HepG2 (cell line): ENCODE results near the gene SLC23A3. TPM values are rescaled to one million over a fixed set of nuclear protein-coding genes. Genes with fewer than 3 reads are reported as not detected.

ENCODE experiments used
- HES4 ChIP-seq: sonication (generic); formaldehyde crosslinking; IDR thresholded peaks from 2 replicates; pipeline ENCODE4 v1.9.0; 2021; ENCODE audit warnings: mild to moderate bottlenecking, missing genetic modification reagents, borderline replicate concordance
- HNRNPLL ChIP-seq: fragments of 200-400 bp; formaldehyde crosslinking; IDR thresholded peaks from 2 replicates; pipeline ENCODE4 v1.6.1; 2017; ENCODE audit warnings: mild to moderate bottlenecking, low read depth, low read length; ENCODE audit not compliant: poor library complexity, severe bottlenecking
- HOXA7 ChIP-seq: sonication (generic); formaldehyde crosslinking; IDR thresholded peaks from 2 replicates; pipeline ENCODE4 v1.8.1; 2022; ENCODE audit warnings: mild to moderate bottlenecking, missing genetic modification reagents, moderate library complexity
- MBD4 ChIP-seq: IDR thresholded peaks from 2 replicates; pipeline ENCODE4 v1.6.1; 2012; ENCODE audit warnings: low read length, inconsistent platforms, borderline replicate concordance
- MEIS1 ChIP-seq: sonication (generic); formaldehyde crosslinking; IDR thresholded peaks from 2 replicates; pipeline ENCODE4 v1.9.0; 2021; ENCODE audit warnings: mild to moderate bottlenecking, missing genetic modification reagents, moderate library complexity, borderline replicate concordance
- MEIS2 ChIP-seq: sonication (generic); formaldehyde crosslinking; IDR thresholded peaks from 2 replicates; pipeline ENCODE4 v1.9.0; 2021; ENCODE audit warnings: mild to moderate bottlenecking, missing genetic modification reagents
- NFATC3 ChIP-seq: sonication (generic); formaldehyde crosslinking; IDR thresholded peaks from 2 replicates; pipeline ENCODE4 v1.5.1; 2020; ENCODE audit warnings: mild to moderate bottlenecking, missing genetic modification reagents
- NFE2L2 ChIP-seq: fragments of 150-350 bp; IDR thresholded peaks from 2 replicates; pipeline ENCODE4 v1.6.1; 2014; ENCODE audit warnings: low read length
- PPARG ChIP-seq: conservative IDR thresholded peaks from 2 replicates; pipeline ENCODE4 v1.6.1; 2016; ENCODE audit warnings: missing biosample characterization, missing genetic modification reagents
- SMAD3 ChIP-seq: sonication (generic); formaldehyde crosslinking; IDR thresholded peaks from 2 replicates; pipeline ENCODE4 v1.4.0; 2020; ENCODE audit warnings: missing genetic modification reagents
- TCF7 ChIP-seq: sonication (generic); IDR thresholded peaks from 2 replicates; pipeline ENCODE4 v1.6.1; 2016; ENCODE audit warnings: antibody characterized with exemption, low read depth
- THAP11 ChIP-seq: IDR thresholded peaks from 2 replicates; pipeline ENCODE4 v1.6.1; 2016; ENCODE audit warnings: missing biosample characterization, missing genetic modification reagents
- TOE1 ChIP-seq: sonication (generic); formaldehyde crosslinking; IDR thresholded peaks from 2 replicates; pipeline ENCODE4 v1.4.0; 2020; ENCODE audit warnings: mild to moderate bottlenecking, missing genetic modification reagents
- WIZ ChIP-seq: sonication (generic); formaldehyde crosslinking; IDR thresholded peaks from 2 replicates; pipeline ENCODE4 v1.5.1; 2020; ENCODE audit warnings: mild to moderate bottlenecking, missing genetic modification reagents
- ZNF260 ChIP-seq: sonication (generic); formaldehyde crosslinking; IDR thresholded peaks from 2 replicates; pipeline ENCODE4 v1.4.0; 2020; ENCODE audit warnings: missing genetic modification reagents, low read depth, mild to moderate bottlenecking, borderline replicate concordance
- ZNF33A ChIP-seq: sonication (generic); formaldehyde crosslinking; IDR thresholded peaks from 2 replicates; pipeline ENCODE4 v1.5.1; 2020; ENCODE audit warnings: missing genetic modification reagents, mild to moderate bottlenecking, moderate library complexity, borderline replicate concordance
- ZNF414 ChIP-seq: sonication (generic); formaldehyde crosslinking; IDR thresholded peaks from 2 replicates; pipeline ENCODE4 v1.5.0; 2020; ENCODE audit warnings: missing genetic modification reagents
- ZNF577 ChIP-seq: sonication (generic); formaldehyde crosslinking; IDR thresholded peaks from 2 replicates; pipeline ENCODE4 v1.4.0; 2020; ENCODE audit warnings: mild to moderate bottlenecking, low read depth, missing genetic modification reagents, borderline replicate concordance
- ZNF605 ChIP-seq: sonication (generic); formaldehyde crosslinking; IDR thresholded peaks from 2 replicates; pipeline ENCODE4 v1.8.0; 2022; ENCODE audit warnings: mild to moderate bottlenecking, missing genetic modification reagents
- ZNF746 ChIP-seq: sonication (generic); formaldehyde crosslinking; IDR thresholded peaks from 2 replicates; pipeline ENCODE4 v1.8.0; 2022; ENCODE audit warnings: mild to moderate bottlenecking, missing genetic modification reagents
- ZNF83 ChIP-seq: sonication (generic); formaldehyde crosslinking; IDR thresholded peaks from 2 replicates; pipeline ENCODE4 v1.4.0; 2020; ENCODE audit warnings: missing genetic modification reagents, mild to moderate bottlenecking, borderline replicate concordance
- polyA plus RNA-seq, 8 experiments: library from polyadenylated mRNA; depleted of rRNA in 3 of 8; stranded (reverse) in 7 of 8; unstranded in 1 of 8; fragments of >200 nt; fragmentation: Illumina TruSeq in 4 of 8; extraction: Trizol in 4 of 8; gene quantifications; 2 replicates each; pipeline versions ENCODE4 v1.2.1 to v1.2.3, GENCODE V29; 2011 to 2016; ENCODE audit warnings: low read depth in 4 of 8, missing spikeins in 1 of 8, mixed read lengths in 1 of 8; ENCODE audit not compliant: insufficient read depth in 1 of 8
- total RNA-seq, 5 experiments: library from RNA; depleted of rRNA; stranded (reverse); fragments of >200 nt; fragmentation: Illumina TruSeq; extraction: Trizol; gene quantifications; 2 replicates each; pipeline ENCODE4 v1.2.3, GENCODE V29; 2016; ENCODE audit warnings: low read depth in 1 of 5
- TF ChIP-seq, protein P1 (sequence below): sonication (generic); formaldehyde crosslinking; IDR thresholded peaks from 2 replicates; pipeline ENCODE4 v1.5.1; 2020; ENCODE audit warnings: mild to moderate bottlenecking, missing genetic modification reagents, moderate library complexity
- TF ChIP-seq, protein P2 (sequence below): sonication (generic); formaldehyde crosslinking; IDR thresholded peaks from 2 replicates; pipeline ENCODE4 v1.8.1; 2023; ENCODE audit warnings: missing genetic modification reagents, mild to moderate bottlenecking, borderline replicate concordance

SLC23A3 gene
- total and polyA plus RNA-seq, 2 of the 13 experiments (the other 11 are each of a cell fraction or from before 2014, with no cell fraction given), result 0.38 to 0.78 TPM

DNA sequence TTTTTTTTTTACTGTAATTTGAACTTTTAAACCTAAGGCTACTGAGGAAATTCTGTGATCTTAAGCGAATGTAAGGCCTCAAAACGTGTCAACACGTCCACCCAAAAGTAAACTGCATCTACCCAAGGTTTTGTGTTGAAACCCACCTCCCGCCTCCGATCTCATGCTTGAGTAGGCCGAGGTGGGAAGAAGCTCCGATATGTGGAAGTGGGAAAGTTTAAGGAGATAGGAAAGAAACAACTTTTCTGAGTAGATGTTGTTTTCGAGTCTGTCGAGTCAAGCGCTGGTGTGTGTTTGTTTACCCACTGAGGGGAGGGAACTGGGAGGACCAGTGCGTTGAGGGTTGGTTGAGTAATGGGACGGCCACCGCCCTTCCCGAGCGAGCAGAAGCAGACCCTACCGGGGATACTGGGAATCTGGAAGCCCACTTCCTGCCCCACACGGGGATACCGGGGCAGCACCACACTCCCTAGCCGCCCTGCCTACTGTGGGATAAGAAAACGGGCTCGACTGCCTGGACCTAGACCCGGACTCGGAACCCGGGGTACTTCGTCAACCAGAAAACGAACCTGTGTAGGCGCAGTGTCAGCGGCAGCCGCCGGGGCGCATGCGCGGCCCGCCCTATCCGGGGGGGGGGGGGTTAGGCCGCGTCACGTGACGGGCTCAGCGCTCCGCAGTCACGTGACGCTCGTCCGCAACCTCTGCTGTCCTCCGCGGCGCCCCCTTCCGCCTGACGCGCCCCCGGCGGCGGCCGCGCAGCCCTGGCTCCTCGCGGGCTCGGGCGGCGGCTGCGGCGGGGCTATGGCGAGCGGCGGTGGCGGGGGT is 7.9 kb upstream of the SLC23A3 start, which contains the start of gene RETREG2 (continued):
- no peak; the same call in 1 of the 2 replicates for TF ChIP-seq ZNF414
- no peak for TF ChIP-seq TCF7
- no peak; the same call in 1 of the 2 replicates for TF ChIP-seq ZNF605 (CRISPR knock-in tag)
- TF ChIP-seq, protein P1, sequence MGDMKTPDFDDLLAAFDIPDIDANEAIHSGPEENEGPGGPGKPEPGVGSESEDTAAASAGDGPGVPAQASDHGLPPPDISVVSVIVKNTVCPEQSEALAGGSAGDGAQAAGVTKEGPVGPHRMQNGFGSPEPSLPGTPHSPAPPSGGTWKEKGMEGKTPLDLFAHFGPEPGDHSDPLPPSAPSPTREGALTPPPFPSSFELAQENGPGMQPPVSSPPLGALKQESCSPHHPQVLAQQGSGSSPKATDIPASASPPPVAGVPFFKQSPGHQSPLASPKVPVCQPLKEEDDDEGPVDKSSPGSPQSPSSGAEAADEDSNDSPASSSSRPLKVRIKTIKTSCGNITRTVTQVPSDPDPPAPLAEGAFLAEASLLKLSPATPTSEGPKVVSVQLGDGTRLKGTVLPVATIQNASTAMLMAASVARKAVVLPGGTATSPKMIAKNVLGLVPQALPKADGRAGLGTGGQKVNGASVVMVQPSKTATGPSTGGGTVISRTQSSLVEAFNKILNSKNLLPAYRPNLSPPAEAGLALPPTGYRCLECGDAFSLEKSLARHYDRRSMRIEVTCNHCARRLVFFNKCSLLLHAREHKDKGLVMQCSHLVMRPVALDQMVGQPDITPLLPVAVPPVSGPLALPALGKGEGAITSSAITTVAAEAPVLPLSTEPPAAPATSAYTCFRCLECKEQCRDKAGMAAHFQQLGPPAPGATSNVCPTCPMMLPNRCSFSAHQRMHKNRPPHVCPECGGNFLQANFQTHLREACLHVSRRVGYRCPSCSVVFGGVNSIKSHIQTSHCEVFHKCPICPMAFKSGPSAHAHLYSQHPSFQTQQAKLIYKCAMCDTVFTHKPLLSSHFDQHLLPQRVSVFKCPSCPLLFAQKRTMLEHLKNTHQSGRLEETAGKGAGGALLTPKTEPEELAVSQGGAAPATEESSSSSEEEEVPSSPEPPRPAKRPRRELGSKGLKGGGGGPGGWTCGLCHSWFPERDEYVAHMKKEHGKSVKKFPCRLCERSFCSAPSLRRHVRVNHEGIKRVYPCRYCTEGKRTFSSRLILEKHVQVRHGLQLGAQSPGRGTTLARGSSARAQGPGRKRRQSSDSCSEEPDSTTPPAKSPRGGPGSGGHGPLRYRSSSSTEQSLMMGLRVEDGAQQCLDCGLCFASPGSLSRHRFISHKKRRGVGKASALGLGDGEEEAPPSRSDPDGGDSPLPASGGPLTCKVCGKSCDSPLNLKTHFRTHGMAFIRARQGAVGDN (CRISPR knock-in tag), result peak; percentile 80
- TF ChIP-seq ZNF33A, result no peak
- no peak for TF ChIP-seq MBD4
- TF ChIP-seq ZNF746 (CRISPR knock-in tag), result peak; percentile 70; the same call in 1 of the 2 replicates
- peak; percentile 55; the same call in 1 of the 2 replicates for TF ChIP-seq WIZ (CRISPR knock-in tag)
- TF ChIP-seq PPARG (CRISPR knock-in tag), result no peak
- no peak; the same call in none of the 2 replicates for TF ChIP-seq MEIS2
- no peak for TF ChIP-seq ZNF260
- no peak for TF ChIP-seq HOXA7 (CRISPR knock-in tag)
- TF ChIP-seq MEIS1 (CRISPR knock-in tag), result 0 out of 2 replicates have a peak, but pooled peaks have one; percentile 70
- no peak for TF ChIP-seq NFE2L2
- TF ChIP-seq HNRNPLL, result peak; percentile 79
- TF ChIP-seq SMAD3 (CRISPR knock-in tag), result no peak
- TF ChIP-seq ZNF83, result 0 out of 2 replicates have a peak, but pooled peaks have one; percentile 70
- 0 out of 2 replicates have a peak, but pooled peaks have one; percentile 61 for TF ChIP-seq ZNF577 (CRISPR knock-in tag)
- no peak for TF ChIP-seq THAP11
- no peak for TF ChIP-seq HES4
- TF ChIP-seq NFATC3 (CRISPR knock-in tag), result no peak
- TF ChIP-seq TOE1 (CRISPR knock-in tag), result no peak
- TF ChIP-seq, protein P2, sequence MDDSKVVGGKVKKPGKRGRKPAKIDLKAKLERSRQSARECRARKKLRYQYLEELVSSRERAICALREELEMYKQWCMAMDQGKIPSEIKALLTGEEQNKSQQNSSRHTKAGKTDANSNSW (CRISPR knock-in tag), result no peak
